GM12875 (cell line): ENCODE results near the gene PRDM13.

Experiments
- H3K4me3 ChIP-seq: one replicate; pipeline ENCODE4 v1.5.1; 2011; ENCODE audit warnings: low read depth, low read length, control low read depth
- TF ChIP-seq, protein P1 (sequence below): IDR thresholded peaks from 2 replicates; pipeline ENCODE4 v1.5.1; 2011; ENCODE audit warnings: low read depth, mild to moderate bottlenecking, control low read depth, inconsistent platforms, low read length, moderate library complexity, borderline replicate concordance; ENCODE audit not compliant: insufficient read depth

Gene PRDM13

DNA sequence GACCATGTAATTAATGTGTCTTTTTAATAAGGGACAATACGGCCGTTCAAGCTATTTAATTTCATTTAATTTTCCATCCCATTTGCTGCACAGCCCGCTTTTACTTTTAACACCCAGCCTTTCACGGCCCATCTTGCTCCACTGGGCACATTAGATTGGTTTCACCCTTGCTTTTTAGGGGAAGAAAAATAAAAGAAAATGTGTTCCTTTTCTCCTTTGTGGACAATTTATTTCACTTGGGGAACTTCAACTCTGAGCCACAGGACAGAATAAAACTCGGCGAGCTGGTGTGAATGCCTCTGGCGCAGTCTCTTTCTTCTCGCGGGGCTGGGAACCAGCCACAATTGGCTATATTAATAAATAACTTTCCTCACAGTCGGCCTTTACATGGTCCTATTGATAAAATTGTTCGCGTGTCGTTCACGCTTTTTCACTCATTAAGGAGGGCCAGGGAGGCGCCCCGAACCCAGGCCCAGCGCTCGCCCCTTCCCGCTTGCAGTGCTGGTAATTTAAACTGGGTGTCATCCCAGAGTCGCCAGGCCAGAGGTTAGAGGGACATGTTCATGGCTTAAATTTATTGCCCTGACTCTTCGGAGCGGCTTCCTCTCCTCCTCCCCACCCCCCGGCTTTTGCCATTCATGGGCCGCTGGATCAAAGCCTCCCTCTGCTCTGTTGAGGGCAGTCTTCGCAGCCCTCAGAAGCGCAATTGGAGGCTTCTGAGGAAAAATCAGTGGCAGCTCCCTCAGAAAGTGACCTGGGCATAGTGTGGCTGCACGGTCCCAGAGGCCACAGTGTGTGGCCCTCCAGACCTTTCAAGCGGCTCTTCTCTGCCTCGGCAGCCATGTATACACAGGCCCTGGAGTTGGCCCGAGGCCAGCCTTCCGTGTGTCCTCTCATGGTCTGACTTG, 2.2 kb upstream of the PRDM13 start:
- TF ChIP-seq, protein P1, sequence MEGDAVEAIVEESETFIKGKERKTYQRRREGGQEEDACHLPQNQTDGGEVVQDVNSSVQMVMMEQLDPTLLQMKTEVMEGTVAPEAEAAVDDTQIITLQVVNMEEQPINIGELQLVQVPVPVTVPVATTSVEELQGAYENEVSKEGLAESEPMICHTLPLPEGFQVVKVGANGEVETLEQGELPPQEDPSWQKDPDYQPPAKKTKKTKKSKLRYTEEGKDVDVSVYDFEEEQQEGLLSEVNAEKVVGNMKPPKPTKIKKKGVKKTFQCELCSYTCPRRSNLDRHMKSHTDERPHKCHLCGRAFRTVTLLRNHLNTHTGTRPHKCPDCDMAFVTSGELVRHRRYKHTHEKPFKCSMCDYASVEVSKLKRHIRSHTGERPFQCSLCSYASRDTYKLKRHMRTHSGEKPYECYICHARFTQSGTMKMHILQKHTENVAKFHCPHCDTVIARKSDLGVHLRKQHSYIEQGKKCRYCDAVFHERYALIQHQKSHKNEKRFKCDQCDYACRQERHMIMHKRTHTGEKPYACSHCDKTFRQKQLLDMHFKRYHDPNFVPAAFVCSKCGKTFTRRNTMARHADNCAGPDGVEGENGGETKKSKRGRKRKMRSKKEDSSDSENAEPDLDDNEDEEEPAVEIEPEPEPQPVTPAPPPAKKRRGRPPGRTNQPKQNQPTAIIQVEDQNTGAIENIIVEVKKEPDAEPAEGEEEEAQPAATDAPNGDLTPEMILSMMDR, result no peak
- H3K4me3 ChIP-seq, result no peak overlapping the region

- TF ChIP-seq, protein P1, result no peak
- H3K4me3 ChIP-seq, result no peak overlapping the region
These were observed 1.4 kb upstream of the PRDM13 start for GRCh38 chr6:99605074-99605734.

DNA sequence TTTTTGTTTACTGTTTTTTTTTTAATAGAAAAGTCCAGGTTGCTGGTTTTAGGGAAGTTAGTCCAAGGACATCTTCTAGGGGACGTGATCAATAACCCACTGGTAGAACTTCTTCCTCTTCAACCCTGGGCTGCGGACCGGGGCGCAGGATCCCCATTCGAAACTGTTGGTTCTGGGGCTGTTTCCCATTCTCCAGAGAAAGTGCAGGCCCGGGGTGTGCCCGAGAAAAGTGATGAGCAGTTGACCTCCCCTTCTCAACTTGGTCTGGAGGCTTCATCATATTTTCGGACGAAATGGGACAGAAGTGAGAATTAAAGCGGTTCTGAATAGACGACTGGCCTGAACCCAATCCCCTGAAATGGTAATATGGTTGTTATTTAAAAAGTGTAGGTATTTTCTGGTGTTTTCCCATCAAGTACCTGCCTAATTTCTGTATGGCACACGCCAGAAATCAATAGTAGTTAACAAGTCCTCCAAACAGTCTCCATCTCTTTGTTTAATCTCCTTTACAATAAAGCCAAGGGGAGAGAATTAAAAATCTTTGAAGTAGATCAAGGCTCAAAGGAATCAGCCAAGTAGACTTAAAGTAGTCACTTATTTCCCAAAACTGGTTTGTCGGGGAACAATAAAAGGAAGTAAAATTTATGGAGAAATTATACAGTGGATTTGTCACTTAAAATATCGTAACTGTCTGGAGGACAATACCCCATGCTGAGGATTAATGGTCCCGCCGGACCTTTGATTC, 550 bp upstream of the PRDM13 start:
- no peak overlapping the region for H3K4me3 ChIP-seq

DNA sequence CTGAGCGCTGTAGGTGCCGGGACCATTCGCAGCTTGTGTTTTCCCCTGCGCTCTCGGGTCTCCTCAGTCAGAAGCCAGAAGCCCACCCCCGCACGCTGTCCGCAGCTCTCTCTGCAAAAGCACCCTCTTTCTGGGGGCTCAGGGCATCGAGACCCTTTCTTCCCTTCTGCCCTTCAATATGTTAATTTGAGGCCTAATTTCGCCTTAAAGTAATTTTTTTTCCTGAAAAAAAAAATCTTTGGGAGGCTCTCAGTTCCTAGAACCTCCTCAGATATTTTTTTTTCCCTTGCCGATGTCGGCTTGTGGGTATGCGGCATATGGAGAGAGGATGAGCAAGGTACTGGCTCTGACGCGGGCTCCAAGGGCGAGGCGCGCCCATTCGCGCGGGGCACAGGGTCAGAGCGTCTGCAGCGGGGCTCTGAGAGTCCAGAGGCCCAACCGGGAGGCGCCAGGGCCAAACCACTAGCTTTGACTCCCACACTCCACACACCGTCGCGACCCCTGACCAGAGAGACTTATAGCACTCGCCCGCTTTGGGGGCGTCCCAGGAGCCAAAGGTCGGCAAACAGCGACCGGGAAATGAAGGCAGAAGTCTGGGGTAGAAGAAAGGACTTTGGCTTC, 893 bp downstream of the PRDM13 start:
- TF ChIP-seq, protein P1, result no peak
- no peak overlapping the region for H3K4me3 ChIP-seq

More for the DNA sequence above, 550 bp upstream of the PRDM13 start:
- TF ChIP-seq, protein P1, result no peak

DNA sequence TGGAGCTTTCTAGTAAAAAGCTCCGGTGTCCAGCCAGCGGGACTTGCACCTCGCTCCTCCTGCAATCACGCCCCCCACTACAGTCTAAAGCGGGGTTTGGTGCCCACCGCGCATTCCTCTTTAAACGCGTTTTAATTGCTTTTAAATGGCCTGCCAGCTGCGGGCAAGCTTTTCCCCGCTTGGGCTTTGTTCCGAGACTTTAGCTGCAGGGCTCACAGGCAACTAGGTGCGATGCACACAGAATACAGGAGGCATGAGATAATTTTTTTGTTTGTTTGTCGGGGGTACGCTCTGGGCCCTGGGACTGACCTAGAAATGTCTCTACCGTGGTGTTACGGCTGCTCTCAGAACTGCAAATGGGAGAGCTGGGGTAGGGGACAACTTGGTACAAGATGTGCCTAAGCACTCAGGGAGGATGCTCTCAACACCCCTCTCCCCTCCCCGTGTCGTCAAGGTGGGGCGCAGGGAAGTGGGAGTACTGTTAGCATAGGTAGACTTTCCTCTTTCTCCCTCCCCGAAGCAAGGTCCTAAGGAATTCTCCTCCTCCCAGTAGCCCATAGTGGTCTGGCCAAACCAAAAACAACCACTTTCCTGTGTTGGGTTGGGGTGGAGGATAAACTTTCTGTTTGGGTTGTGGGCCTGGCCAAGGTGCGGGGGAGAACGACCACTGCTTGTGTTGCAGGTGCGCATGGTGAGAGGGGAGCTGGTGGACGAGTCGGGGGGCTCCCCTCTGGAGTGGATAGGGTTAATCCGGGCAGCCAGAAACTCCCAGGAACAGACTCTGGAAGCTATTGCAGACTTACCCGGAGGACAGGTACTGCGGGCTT, 1.6 kb downstream of the PRDM13 start:
- no peak overlapping the region for H3K4me3 ChIP-seq
- TF ChIP-seq, protein P1, result no peak

- TF ChIP-seq, protein P1, result no peak
- H3K4me3 ChIP-seq, result no peak overlapping the region
These were observed 2.4 kb downstream of the PRDM13 start for GRCh38 chr6:99608886-99609482.
